H7 (cell line): ENCODE results near the gene TAOK1. TPM values are rescaled to one million over a fixed set of nuclear protein-coding genes. Genes with fewer than 3 reads are reported as not detected.
A peak's percentile ranks its signal among the peaks of the same experiment; 100 is the strongest.

Source experiments
- DNase-seq: peaks from one replicate; pipeline ENCODE4 v3.0.0; 2012
- H3K27me3 ChIP-seq: 2 replicates; pipeline ENCODE4 v1.6.0; 2011; ENCODE audit warnings: mild to moderate bottlenecking, low read length; ENCODE audit not compliant: control insufficient read depth, insufficient read depth
- H3K36me3 ChIP-seq: replicated peaks from 2 replicates; pipeline ENCODE4 v1.5.1; 2011; ENCODE audit warnings: low read length; ENCODE audit not compliant: control insufficient read depth, insufficient read depth
- H3K4me3 ChIP-seq: 2 replicates; pipeline ENCODE4 v1.5.1; 2011; ENCODE audit warnings: low read depth, mild to moderate bottlenecking, control low read depth, low read length, moderate library complexity; ENCODE audit not compliant: insufficient read depth
- total RNA-seq: library from RNA; depleted of rRNA; stranded (reverse); fragments of >200 nt; shearing (Covaris generic); gene quantifications from 2 replicates; pipeline ENCODE4 v1.2.3, GENCODE V29; 2014

Gene TAOK1
- total RNA-seq, 1 experiment from 2014 or later: 27.4 TPM

GRCh38 chr17:29589524-29590410 is 199.6 kb downstream of the TAOK1 start, which contains the start of gene GIT1:
GIT1 (minus strand) TSS chr17:29589648; CDS start chr17:29589378, 270 bp downstream.
- H3K36me3 ChIP-seq: no peaks in the 10 kb centered on the region
- peak; percentile 99 for DNase-seq
- peaks cover 23% of the 10 kb centered on the region for H3K27me3 ChIP-seq
- H3K4me3 ChIP-seq: peak within 1 kb of the TSS; percentile 70

- DNase-seq: peak; percentile 84
- Histone ChIP-seq H3K4me3 (peak overlapping the region; percentile 70), H3K36me3 (no peaks in the 10 kb centered on the region), H3K27me3 (peaks cover 24% of the 10 kb centered on the region)
These were observed 200.4 kb downstream of the TAOK1 start for GRCh38 chr17:29590411-29591145.

- no peaks in the 10 kb centered on the region for H3K36me3 ChIP-seq
- H3K27me3 ChIP-seq: peaks cover 24% of the 10 kb centered on the region
- peak; percentile 91 for DNase-seq
These were observed 201.1 kb downstream of the TAOK1 start for GRCh38 chr17:29591146-29591736.

GRCh38 chr17:29591737-29592608 is 201.8 kb downstream of the TAOK1 start:
- peaks cover 24% of the 10 kb centered on the region for H3K27me3 ChIP-seq
- H3K4me3 ChIP-seq: peak overlapping the region; percentile 70
- H3K36me3 ChIP-seq: no peaks in the 10 kb centered on the region
- peak; percentile 99 for DNase-seq

More at GRCh38 chr17:29591146-29591736, 201.1 kb downstream of the TAOK1 start:
- H3K4me3 ChIP-seq: peak overlapping the region; percentile 70

- DNase-seq: peak; percentile 85
These were observed 202.8 kb downstream of the TAOK1 start, which contains the start of gene ANKRD13B for GRCh38 chr17:29592850-29593551. ANKRD13B (plus strand) TSS chr17:29593132; CDS start chr17:29593622, 490 bp downstream.

GRCh38 chr17:29593591-29594518 is 203.7 kb downstream of the TAOK1 start:
- H3K4me3 ChIP-seq: peak overlapping the region; percentile 47
- H3K27me3 ChIP-seq: peaks cover 22% of the 10 kb centered on the region
- H3K36me3 ChIP-seq: no peaks in the 10 kb centered on the region
- DNase-seq: peak; percentile 90

More at GRCh38 chr17:29592850-29593551, 202.8 kb downstream of the TAOK1 start, which contains the start of gene ANKRD13B:
- Histone ChIP-seq H3K27me3 (peaks cover 24% of the 10 kb centered on the region), H3K36me3 (no peaks in the 10 kb centered on the region), H3K4me3 (peak within 1 kb of the TSS; percentile 70)

- no peak for DNase-seq
- H3K27me3 ChIP-seq: peaks cover 22% of the 10 kb centered on the region
- no peak overlapping the region for H3K4me3 ChIP-seq
- H3K36me3 ChIP-seq: no peaks in the 10 kb centered on the region
These were observed 204.4 kb downstream of the TAOK1 start for GRCh38 chr17:29594519-29595090.

GRCh38 chr17:29595107-29595942 is 205.2 kb downstream of the TAOK1 start:
- no peak for DNase-seq
- H3K36me3 ChIP-seq: no peaks in the 10 kb centered on the region
- peaks cover 17% of the 10 kb centered on the region for H3K27me3 ChIP-seq
- no peak overlapping the region for H3K4me3 ChIP-seq

GRCh38 chr17:29595943-29596774 is 206.0 kb downstream of the TAOK1 start:
- H3K36me3 ChIP-seq: no peaks in the 10 kb centered on the region
- H3K27me3 ChIP-seq: peaks cover 15% of the 10 kb centered on the region
- DNase-seq: no peak
- no peak overlapping the region for H3K4me3 ChIP-seq

GRCh38 chr17:29596811-29597210 is 206.6 kb downstream of the TAOK1 start:
- Histone ChIP-seq H3K4me3 (no peak overlapping the region), H3K27me3 (peaks cover 15% of the 10 kb centered on the region), H3K36me3 (no peaks in the 10 kb centered on the region)
- peak; percentile 58 for DNase-seq
